Renal cortical epithelial cell (primary cell): Measurements from ENCODE around the gene THSD4. TPM values are rescaled to one million over a fixed set of nuclear protein-coding genes. Genes with fewer than 3 reads are reported as not detected.
"Not testable (repeated sequence)": the region's sequence is repeated elsewhere in the genome, so short reads cannot be mapped to it uniquely, and the experiment has no call there.

ENCODE experiments used
- DNase-seq: peaks from one replicate; pipeline ENCODE4 v3.0.0-alpha.2; 2011; ENCODE audit warnings: low read depth
- total RNA-seq: library from RNA; depleted of rRNA; stranded (reverse); fragments of >200 nt; gene quantifications from 2 replicates; pipeline ENCODE4 v1.2.3, GENCODE V29; 2014

THSD4 gene
- total RNA-seq, 1 donor from 2014 or later = 58.6 TPM

GRCh38 chr15:71294251-71294910 is 179.1 kb downstream of the THSD4 start:
- no peak for DNase-seq

DNA sequence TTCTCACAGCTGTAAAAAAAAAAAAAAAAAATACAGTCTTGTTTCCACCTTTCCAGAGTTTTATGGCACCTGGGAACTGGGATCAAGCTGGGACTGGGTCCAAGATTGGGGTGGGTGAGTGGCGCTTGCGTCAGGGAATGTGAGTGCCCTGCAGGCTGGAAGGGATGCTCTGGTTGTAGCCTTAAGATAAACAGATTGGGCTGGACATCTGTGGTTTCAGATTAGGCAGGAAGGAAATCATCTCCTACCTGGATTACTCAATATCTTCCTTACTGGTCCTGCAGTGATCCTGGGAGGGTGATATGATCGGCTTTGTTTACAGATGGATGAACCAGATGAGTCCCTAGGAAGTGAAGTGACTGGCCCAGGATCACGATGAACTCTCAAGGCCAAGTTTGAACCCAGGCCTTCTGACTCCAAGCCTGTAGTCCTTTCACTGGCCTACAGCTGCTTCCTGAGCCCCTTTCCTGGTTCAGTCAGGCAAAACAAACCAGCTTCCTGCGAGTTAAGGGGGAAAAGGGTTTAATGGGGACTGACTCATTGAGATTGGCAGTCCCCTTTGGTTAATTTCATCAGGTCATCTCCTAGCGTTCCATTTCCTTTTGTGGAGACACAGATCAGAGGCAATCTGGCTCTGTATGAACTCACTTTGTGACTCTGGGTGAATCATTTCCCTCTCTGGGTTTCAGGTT is 179.8 kb downstream of the THSD4 start:
- DNase-seq = peak; percentile 100

GRCh38 chr15:71295603-71296314 is 180.5 kb downstream of the THSD4 start:
- DNase-seq = peak; percentile 85

- no peak for DNase-seq
Measured at GRCh38 chr15:71296315-71296679, 181.0 kb downstream of the THSD4 start.

DNA sequence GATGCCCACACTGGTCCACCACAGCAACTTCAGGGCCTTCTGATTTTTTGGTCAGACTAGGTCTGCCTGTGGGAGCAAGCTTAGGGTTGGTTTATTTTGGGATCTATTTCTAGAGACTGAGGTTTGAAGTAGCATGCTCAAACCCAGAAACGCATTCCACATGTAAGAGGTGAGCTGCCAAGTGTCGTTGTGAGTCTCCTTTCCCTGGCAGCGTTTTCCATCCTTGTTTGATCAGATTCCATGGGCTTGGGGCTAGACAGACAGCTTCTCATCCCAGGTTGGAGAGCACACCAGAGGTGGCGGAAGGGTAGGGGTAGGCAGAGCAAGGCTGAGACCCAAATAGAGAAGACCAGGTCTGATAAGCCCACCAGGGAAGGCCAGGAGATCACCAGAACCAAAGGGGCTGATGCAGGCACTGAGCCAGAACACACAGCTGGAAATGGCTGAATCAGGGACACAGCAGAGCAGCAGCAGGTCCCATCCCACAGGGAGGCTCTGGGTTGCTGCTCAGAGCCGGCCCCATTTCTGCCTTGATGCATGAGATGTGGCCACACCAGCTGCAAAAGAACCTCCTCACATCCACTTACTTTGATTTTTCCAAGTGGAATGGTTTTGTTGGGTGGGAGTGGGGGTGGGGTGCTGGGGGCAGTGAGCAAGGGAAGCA is 186.8 kb downstream of the THSD4 start:
- DNase-seq = no peak

- DNase-seq = no peak
Measured at GRCh38 chr15:71302861-71303410, 187.7 kb downstream of the THSD4 start.

- DNase-seq = no peak
Measured at GRCh38 chr15:71303977-71304376, 188.7 kb downstream of the THSD4 start.

DNA sequence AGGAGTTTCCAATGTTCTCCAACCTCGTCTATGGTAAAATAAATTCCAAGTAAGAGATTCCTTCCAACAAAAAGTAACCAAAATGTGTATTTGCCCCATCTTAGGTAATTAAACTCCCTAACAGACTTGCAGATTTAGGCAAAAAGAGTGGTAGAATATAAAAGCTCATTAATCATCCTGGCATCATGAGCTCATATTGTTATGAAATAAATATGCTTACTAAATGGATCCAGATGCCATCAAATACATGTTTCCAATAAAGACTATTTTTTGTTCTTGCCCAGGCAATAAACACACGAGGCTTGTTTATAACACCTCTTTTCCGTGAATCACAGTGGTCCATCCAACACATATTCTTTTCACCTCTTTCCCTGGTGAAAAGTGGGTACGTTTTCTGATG is 189.4 kb downstream of the THSD4 start:
- no peak for DNase-seq

DNA sequence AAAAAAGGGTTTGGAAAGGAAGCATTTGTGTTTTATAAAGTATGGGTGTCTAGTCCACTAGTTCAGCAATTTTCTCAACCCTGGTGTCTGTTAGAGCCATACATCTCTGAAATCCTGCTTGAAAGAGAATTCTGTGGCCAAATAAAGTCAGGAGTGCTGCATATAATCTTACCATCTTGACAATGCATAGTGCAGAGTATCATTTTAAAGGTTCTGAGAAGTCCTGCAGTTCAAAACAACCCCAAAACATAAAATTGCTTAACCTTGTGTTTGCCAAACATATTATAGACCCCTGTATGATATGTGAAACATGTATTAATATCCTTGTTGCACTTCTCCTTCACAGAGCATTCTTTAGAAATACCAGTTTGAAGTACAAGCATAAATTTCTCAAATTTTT is 191.3 kb downstream of the THSD4 start:
- no peak for DNase-seq

- no peak for DNase-seq
Measured at GRCh38 chr15:71312194-71312708, 197.0 kb downstream of the THSD4 start.

GRCh38 chr15:71312731-71313460 is 197.6 kb downstream of the THSD4 start:
- DNase-seq = no peak

- DNase-seq = no peak
Measured at GRCh38 chr15:71313806-71314205, 198.5 kb downstream of the THSD4 start.

GRCh38 chr15:71314956-71315537 is 199.8 kb downstream of the THSD4 start:
- DNase-seq = no peak

DNA sequence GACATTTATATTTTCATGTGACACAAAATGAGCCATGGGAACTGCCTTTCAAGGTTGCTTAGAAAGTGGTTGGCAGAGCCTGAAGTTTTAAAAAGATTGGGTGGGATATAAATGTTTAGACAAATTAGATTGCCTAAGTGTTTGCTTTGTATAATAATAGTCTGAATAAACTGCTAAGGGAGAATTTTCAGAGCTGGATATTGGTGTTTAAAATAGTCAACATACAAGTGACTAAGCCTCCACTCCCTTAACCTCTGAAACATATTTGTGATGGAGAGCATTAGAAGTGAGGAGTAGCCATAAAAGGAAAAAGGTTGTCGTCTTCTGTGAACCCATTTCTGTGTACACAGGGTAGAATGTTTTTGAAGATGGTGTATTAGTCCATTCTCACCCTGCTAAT is 201.6 kb downstream of the THSD4 start:
- DNase-seq = no peak

DNA sequence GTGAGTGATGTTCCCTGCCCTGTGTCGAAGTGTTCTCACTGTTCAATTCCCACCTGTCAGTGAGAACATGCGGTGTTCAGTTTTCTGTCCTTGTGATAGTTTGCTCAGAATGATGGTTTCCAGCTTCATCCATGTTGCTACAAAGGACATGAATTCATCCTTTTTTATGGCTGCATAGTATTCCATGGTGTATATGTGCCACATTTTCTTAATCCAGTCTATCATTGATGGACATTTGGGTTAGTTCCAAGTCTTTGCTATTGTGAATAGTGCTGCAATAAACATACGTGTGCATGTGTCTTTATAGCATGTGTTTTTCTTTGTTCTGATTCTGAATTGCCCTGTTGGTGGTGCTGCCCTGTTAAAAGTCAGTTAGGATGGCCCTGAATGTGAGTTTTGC is 204.2 kb downstream of the THSD4 start:
- DNase-seq = not testable (repeated sequence)

GRCh38 chr15:71319935-71320334 is 204.7 kb downstream of the THSD4 start:
- no peak for DNase-seq

DNA sequence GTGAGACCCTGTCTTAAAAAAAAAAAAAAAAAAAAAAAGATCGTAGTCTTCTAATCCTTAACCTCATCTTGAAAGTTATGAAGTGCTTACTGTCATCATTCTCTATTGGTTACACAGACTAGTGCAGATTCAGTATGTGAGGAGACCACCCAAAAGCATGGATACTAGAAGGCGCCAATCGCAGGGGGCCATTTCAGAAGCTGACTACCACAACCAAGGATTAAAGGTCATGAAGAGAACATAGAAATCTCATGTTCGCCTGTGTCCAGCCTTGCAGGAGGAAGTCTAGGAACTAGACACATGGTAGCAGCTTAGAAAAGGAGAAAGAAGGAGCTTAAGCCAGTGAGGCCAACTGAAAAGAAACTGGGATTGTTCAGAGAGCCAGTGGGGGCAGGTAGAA is 207.8 kb downstream of the THSD4 start:
- DNase-seq = no peak

GRCh38 chr15:71323584-71323983 is 208.3 kb downstream of the THSD4 start:
- no peak for DNase-seq

DNA sequence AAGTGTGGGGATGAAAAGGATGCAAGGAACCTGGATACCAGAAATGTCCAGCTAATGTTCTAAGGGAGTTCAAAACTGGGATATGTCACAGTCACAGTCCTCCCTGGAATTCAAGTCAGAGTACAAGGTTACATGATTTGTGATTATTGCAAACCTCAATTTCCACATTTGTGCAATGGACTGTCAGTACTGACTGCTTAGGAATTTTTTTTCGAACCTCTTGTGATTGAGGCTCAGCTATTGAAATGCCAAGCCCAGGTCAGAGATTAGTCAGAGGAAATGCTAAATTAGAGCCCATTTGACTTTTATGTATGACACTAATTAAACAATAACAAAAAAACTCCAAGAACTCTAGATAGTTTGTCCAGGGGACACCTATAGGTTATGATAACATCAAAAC is 210.2 kb downstream of the THSD4 start:
- DNase-seq = peak; percentile 82

- DNase-seq = peak; percentile 16
Measured at GRCh38 chr15:71328453-71328852, 213.2 kb downstream of the THSD4 start.

DNA sequence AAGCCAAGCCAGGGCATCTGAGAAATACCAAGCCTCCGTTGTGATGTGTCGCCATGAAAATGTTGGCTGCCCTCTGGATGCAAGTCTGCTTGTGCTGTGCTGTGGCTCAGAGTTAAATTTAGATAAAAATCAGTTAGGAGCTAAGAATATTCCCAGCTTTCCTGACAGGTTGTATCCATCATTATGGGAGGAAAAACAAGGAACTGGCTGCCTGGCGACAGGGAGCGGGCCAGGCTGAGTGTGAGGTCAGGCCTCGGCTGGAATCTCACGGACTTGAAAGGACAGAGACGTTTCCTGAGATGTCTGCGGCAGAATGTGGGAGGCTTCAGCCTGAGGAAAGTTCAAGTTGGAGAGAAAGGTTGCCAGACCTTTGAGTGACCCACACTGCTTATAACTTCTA is 213.8 kb downstream of the THSD4 start:
- no peak for DNase-seq
